GM12878 (cell line): Measurements from ENCODE around the gene SOX5.

Experiments used
- CTCF ChIP-seq, 3 experiments: IDR thresholded peaks in 2 of 3; conservative IDR thresholded peaks in 1 of 3; 2 replicates each; pipeline ENCODE4 v1.5.1; 2011; ENCODE audit warnings: low read depth in 3 of 3, low read length in 3 of 3, mild to moderate bottlenecking in 3 of 3, control low read depth in 2 of 3, moderate library complexity in 2 of 3, inconsistent platforms in 1 of 3, mixed read lengths in 1 of 3; ENCODE audit not compliant: control insufficient read depth in 2 of 3, insufficient read depth in 1 of 3; ENCODE audit errors: extremely low read depth in 1 of 3
- CUX1 ChIP-seq: IDR thresholded peaks from 2 replicates; pipeline ENCODE4 v1.6.1; 2012; ENCODE audit warnings: improper control_type of control experiment, low read depth, low read length; ENCODE audit not compliant: insufficient replicate concordance
- EED ChIP-seq: sonication (generic); IDR thresholded peaks from 2 replicates; pipeline ENCODE4 v1.6.1; 2016; ENCODE audit warnings: antibody characterized with exemption, low read depth
- JUNB ChIP-seq: IDR thresholded peaks from 2 replicates; pipeline ENCODE4 v1.6.1; 2016; ENCODE audit warnings: antibody characterized with exemption, mild to moderate bottlenecking
- KDM1A ChIP-seq: fragments of 200-600 bp; sonication (generic); IDR thresholded peaks from 2 replicates; pipeline ENCODE4 v1.6.1; 2016; ENCODE audit warnings: borderline replicate concordance
- POLR2A ChIP-seq: IDR thresholded peaks from 2 replicates; pipeline ENCODE4 v1.6.1; 2011; ENCODE audit warnings: low read depth, mild to moderate bottlenecking, low read length
- SKIL ChIP-seq: fragments of 450-650 bp; IDR thresholded peaks from 2 replicates; pipeline ENCODE4 v1.6.1; 2017; ENCODE audit warnings: mild to moderate bottlenecking, low read depth, inconsistent platforms; ENCODE audit not compliant: poor library complexity, severe bottlenecking
- YY1 ChIP-seq: IDR thresholded peaks from 2 replicates; pipeline ENCODE4 v1.6.1; 2011; ENCODE audit warnings: low read depth, mild to moderate bottlenecking, low read length
- ZBED1 ChIP-seq: IDR thresholded peaks from 2 replicates; pipeline ENCODE4 v1.6.1; 2016; ENCODE audit warnings: borderline replicate concordance
- ZBTB33 ChIP-seq: fragments of 450-650 bp; IDR thresholded peaks from 2 replicates; pipeline ENCODE4 v1.6.1; 2017; ENCODE audit warnings: mild to moderate bottlenecking

- TF ChIP-seq EED (no peak), JUNB (no peak), CTCF (IDR thresholded peaks at IDR 0.05 in 2 of 3, conservative IDR thresholded peaks at IDR 0.05 in 1 of 3; ENCODE audit: control insufficient read depth in 2 of 3, extremely low read depth in 1 of 3, insufficient read depth in 1 of 3, low read depth in 3 of 3, low read length in 3 of 3) (no peak), POLR2A (no peak), KDM1A (no peak), SKIL (no peak), YY1 (no peak), ZBTB33 (no peak), ZBED1 (no peak), CUX1 (no peak)
These were observed 95.8 kb downstream of the SOX5 start for GRCh38 chr12:23853640-23854039.
